Adrenal gland (tissue), 5 donors: ENCODE measurements around the gene SHH.

Experiments
- CTCF ChIP-seq, 6 experiments: fragments of 450-650 bp in 4 of 6; fragments of 200-600 bp in 2 of 6; sonication (generic) in 1 of 6; IDR thresholded peaks; 1 replicate in 5 of 6; 2 replicates in 1 of 6; pipeline versions ENCODE4 v1.5.1 to v1.8.0; 2016 to 2021; ENCODE audit warnings: antibody characterized with exemption in 6 of 6, mild to moderate bottlenecking in 2 of 6, moderate library complexity in 1 of 6
- POLR2A ChIP-seq, 2 donors: fragments of 450-650 bp; IDR thresholded peaks; one replicate each; pipeline ENCODE4 v1.6.1; 2017; ENCODE audit warnings: antibody characterized with exemption in 2 of 2, mild to moderate bottlenecking in 2 of 2, moderate library complexity in 1 of 2
- donor health status: DM: no; HTN: no; CAD: no.

- no peak for TF ChIP-seq CTCF (IDR thresholded peaks at IDR 0.05)
- no peak for TF ChIP-seq POLR2A (IDR thresholded peaks at IDR 0.05)
Observed at GRCh38 chr7:155769701-155770100, 42.6 kb downstream of the SHH start.
